Fibroblast of mammary gland (primary cell): ENCODE measurements around the gene EIF3I.

Source experiments
- DNase-seq: peaks from one replicate; pipeline ENCODE4 v3.0.0-alpha.2; 2010; ENCODE audit warnings: low read depth
- H3K4me3 ChIP-seq: 2 replicates; pipeline ENCODE4 v1.5.1; 2011; ENCODE audit warnings: low read depth, mild to moderate bottlenecking, low read length, moderate library complexity; ENCODE audit not compliant: control insufficient read depth
- TF ChIP-seq, protein P1 (sequence below): conservative IDR thresholded peaks from 2 replicates; pipeline ENCODE4 v1.5.1; 2011; ENCODE audit warnings: low read depth, low read length, inconsistent platforms; ENCODE audit not compliant: control insufficient read depth, insufficient read depth

The EIF3I gene

DNA sequence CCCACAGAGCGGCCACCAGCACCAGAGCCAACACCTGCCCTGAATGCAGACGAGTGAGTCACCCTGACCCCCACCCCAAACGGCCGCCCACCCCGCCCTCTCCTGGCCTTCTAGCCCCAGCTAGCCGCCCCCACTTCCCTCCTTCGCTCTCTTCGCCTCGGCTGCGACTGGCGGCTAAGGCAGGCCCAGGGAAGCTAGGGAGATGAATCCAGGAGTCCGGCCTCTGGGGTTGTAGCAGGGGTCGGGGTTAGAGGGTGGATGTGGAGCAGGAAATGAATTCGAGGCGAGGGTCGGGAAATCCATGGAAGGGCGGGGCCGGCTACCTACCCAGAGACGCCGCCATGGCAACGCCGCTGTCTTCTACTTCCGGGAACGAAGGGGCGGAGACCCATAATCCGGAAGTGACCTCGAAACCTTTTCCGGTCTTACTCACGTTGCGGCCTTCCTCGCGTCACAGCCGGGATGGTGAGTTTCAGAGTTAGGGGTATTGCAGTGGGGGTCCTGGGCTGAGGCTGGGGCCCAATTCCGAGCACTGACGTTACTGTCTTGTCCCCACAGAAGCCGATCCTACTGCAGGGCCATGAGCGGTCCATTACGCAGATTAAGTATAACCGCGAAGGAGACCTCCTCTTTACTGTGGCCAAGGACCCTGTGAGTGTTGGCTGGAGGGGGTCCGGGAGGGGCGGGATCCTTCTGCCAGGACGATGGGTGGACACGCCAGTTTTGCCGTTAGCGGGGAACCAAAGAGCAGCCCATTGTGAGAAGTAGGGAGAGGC, at the start of gene EIF3I, which contains the start of gene TMEM234:
Gene EIF3I, plus strand, starts transcription at position 428 of the 776 bp plus-strand sequence. Its CDS starts 35 bp downstream, at position 463.
Gene TMEM234, minus strand, starts transcription at position 374 of the 776 bp plus-strand sequence. Its CDS starts 31 bp downstream, at position 343.
- TF ChIP-seq, protein P1, sequence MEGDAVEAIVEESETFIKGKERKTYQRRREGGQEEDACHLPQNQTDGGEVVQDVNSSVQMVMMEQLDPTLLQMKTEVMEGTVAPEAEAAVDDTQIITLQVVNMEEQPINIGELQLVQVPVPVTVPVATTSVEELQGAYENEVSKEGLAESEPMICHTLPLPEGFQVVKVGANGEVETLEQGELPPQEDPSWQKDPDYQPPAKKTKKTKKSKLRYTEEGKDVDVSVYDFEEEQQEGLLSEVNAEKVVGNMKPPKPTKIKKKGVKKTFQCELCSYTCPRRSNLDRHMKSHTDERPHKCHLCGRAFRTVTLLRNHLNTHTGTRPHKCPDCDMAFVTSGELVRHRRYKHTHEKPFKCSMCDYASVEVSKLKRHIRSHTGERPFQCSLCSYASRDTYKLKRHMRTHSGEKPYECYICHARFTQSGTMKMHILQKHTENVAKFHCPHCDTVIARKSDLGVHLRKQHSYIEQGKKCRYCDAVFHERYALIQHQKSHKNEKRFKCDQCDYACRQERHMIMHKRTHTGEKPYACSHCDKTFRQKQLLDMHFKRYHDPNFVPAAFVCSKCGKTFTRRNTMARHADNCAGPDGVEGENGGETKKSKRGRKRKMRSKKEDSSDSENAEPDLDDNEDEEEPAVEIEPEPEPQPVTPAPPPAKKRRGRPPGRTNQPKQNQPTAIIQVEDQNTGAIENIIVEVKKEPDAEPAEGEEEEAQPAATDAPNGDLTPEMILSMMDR = no peak
- H3K4me3 ChIP-seq = peak within 1 kb of the TSS; percentile 98
- DNase-seq = peak; percentile 88

DNA sequence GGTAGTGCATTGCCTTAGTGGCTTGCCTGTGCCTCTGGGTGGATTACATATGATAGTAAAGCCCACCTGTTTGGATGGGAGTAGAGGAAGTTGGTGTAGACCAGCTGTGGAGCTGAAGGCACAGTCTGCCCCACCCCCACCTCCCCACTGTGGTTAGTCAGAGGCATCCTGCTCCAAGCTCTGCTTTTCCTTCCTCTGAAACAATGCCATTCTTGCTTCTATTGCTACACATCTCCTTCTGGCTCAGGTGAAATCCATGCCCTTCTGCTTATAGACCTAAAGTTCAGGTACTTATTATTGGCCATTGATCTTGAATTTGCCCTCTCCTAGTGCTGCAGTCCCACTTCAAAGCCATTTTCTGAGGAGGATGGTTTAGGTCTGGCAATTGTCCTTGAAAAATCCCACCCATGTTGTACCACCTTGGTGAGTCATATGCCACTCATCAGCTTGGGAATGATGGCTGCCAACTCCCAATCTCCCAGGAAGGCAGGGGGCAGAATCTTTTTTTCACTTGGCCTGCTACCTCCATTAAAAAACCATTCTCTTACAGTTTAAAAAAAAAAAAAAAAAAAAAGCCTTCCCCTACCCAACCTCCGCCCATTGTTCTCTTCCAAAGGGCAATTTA, 49.5 kb upstream of the EIF3I start:
- TF ChIP-seq, protein P1 = no peak
- peak; percentile 22 for DNase-seq
- H3K4me3 ChIP-seq = no peak overlapping the region

DNA sequence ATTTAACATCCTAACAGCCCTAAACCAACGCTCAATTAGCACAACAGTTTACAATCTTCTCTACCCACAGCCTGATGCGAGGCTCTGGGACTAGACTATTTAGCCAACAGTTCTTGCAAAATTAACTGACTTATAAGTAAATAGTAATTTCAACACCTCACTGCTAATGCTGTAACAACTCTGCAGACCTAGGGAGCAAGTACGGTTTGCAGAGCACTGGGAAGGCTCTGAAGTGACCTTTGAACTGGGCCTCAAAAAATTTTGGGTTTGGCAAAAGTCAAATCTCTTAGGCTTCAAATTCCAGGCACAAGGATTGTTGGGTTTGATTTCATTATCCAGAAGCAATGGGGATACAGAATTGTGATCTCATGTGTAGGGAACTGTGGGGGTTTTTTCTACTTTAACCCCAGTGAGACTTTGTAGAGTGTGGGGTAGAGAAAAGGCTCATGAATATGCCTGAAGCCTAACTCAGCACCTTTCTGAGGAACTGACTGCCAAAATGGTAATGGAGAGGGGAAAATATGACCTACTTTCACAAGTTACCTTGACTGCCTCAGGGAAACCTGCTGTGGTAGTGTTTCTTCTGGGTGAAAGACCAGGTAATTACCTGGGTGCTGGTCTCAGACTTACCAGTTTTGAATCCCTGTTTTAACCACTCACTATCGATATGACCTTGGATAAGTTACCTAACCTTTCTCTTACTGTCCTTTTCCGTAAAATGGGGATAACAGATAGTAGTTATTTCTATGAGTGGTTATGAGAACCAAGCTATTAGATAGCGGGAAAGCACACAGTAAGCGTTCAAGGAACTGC, 43.6 kb upstream of the EIF3I start:
- H3K4me3 ChIP-seq = peak overlapping the region; percentile 48
- DNase-seq = no peak
- TF ChIP-seq, protein P1 = no peak

DNA sequence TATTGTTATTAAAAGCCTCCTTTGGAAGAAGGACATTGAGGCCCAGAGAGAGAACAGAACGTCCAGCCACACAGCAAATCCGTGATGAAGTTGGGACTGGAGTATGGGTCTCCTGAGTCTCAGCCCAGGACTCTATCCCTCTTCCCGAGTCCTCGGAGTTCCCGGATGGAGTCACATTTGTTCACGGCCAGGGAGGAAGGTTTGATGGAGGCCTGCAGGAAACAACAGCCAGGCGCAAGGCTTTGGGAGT, 43.1 kb upstream of the EIF3I start:
- TF ChIP-seq, protein P1 = no peak
- DNase-seq = no peak
- peak overlapping the region; percentile 48 for H3K4me3 ChIP-seq

DNA sequence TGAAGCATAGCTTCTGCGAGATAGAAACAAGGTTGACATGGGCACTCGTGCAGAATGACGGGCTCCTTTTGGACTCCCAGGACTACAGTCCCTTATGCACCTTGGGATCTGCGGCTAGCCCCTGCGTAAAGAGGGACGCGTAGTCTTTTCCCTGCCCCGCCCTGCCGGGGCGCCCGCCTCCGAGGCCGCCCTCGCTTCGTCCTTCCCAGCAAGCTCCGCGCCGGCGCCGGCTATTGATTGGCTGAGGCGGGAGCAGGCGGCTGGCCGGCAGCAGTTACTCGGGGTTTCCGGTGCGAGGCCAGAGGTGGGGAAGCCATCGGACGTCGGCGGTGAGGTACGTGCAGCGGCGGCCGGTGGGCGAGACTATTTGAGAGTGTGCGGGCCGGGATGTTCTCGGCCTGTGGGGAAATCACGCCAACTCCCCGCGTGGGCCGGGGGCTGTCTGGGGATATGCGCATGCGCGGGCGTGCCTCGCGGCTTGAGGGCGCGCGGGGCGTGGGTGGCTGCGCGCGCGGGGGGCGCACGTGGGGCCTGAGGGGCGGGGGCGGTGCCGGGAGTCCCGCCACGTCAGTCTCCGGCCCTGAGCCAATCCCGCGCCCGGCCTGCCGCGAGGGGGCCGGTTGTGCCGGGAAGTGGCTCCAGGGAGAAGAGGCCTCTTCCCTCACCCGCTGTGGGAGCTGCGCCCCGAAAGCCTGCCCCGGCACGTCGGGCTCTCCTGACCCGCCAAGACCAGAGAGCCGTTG, 42.6 kb upstream of the EIF3I start, which contains the start of gene TXLNA:
Gene TXLNA, plus strand, starts transcription at position 233 of the 743 bp plus-strand sequence. CDS start 671 bp downstream, outside the sequence.
- TF ChIP-seq, protein P1 = no peak
- DNase-seq = peak; percentile 88
- peak within 1 kb of the TSS; percentile 64 for H3K4me3 ChIP-seq

DNA sequence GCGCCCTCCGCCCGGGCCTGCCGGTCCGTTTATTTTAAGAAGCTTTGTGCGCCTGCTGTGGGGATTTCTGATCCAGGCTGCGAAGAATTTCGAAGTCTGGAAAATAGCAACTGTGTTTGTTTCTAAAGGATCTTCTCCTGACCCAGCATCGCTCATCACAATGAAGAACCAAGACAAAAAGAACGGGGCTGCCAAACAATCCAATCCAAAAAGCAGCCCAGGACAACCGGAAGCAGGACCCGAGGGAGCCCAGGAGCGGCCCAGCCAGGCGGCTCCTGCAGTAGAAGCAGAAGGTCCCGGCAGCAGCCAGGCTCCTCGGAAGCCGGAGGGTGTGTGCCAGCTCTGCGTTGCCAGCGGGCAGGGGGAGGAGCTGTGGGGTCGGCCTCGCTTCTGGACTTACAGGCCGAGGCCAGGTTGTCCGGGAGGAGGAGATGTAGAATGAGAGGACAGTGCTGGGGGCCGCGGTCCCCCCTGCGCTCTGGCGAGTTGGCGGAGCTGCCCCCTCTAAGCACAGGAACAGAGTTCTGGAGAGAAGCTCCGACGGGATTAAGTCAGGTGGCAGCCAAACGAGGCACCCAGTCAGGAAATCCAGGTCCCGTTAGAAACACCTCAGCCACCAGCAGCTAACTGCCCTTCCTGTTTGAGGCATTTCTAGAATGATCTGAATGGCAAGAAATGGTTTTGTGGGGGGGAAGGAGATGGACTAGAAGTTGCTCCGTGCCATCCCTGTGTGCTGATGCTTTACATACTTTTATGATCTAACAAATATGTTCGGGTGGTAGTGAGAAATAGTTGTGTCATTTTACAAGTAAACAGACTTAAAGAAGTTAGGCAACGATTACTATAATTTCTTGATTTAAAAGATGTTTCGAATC, 41.8 kb upstream of the EIF3I start:
- peak; percentile 43 for DNase-seq
- TF ChIP-seq, protein P1 = no peak
- H3K4me3 ChIP-seq = peak overlapping the region; percentile 64
